Measurements from ENCODE around the gene UBE2J1. TPM values are rescaled to one million over a fixed set of nuclear protein-coding genes. Genes with fewer than 3 reads are reported as not detected.

The UBE2J1 gene
- total and polyA plus RNA-seq, 10 of the 15 experiments (the other 5 are each of a cell fraction or from before 2014, with no cell fraction given) = 48.7 to 131 (median 90.0) TPM

DNA sequence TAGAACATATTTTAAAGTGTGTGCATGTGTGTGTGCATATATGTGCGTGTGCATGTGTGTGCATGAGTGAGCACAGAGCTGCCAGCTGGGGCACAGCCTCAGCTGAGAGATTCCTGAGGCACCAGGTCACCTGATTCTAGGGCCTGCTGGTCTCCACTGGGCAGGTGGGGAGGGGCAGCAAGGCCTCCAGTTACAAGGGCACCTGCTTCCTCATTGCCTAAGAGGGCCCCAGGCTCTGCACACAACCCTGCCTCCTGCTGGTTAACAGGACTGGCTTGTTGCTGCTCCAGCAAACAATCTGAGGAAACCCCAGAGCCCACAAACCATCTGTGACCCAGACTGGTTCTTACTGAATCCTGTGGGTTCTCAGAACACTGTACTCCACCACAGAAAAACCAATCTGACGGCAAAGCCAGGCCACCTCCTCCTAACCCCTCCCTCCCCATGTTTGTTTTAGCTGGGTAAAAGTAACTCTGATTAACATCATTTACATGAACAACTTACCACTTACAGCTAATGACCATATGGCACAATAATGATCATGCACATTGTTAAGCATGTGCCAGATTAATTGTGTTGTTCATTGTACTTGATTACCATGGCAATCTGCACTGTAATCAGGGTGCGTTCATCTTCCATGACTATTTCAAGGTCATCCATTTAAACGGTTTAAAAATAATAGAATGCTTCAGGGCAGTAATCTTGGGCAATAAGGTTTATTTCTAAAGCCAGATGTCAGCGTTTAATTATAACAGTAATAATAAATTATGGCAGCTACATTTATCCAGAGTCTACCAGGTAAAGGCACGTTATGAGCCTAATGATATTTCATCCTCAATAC is 23.1 kb upstream of the UBE2J1 start (continued):
- TF ChIP-seq, protein P1, sequence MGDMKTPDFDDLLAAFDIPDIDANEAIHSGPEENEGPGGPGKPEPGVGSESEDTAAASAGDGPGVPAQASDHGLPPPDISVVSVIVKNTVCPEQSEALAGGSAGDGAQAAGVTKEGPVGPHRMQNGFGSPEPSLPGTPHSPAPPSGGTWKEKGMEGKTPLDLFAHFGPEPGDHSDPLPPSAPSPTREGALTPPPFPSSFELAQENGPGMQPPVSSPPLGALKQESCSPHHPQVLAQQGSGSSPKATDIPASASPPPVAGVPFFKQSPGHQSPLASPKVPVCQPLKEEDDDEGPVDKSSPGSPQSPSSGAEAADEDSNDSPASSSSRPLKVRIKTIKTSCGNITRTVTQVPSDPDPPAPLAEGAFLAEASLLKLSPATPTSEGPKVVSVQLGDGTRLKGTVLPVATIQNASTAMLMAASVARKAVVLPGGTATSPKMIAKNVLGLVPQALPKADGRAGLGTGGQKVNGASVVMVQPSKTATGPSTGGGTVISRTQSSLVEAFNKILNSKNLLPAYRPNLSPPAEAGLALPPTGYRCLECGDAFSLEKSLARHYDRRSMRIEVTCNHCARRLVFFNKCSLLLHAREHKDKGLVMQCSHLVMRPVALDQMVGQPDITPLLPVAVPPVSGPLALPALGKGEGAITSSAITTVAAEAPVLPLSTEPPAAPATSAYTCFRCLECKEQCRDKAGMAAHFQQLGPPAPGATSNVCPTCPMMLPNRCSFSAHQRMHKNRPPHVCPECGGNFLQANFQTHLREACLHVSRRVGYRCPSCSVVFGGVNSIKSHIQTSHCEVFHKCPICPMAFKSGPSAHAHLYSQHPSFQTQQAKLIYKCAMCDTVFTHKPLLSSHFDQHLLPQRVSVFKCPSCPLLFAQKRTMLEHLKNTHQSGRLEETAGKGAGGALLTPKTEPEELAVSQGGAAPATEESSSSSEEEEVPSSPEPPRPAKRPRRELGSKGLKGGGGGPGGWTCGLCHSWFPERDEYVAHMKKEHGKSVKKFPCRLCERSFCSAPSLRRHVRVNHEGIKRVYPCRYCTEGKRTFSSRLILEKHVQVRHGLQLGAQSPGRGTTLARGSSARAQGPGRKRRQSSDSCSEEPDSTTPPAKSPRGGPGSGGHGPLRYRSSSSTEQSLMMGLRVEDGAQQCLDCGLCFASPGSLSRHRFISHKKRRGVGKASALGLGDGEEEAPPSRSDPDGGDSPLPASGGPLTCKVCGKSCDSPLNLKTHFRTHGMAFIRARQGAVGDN (IDR thresholded peaks at IDR 0.05) = no peak
- no peak; the same call in 1 of the 2 replicates for TF ChIP-seq SPI1 (IDR thresholded peaks at IDR 0.05; ENCODE audit: borderline replicate concordance, insufficient read depth, low read depth, low read length)
- TF ChIP-seq MXI1 (IDR thresholded peaks at IDR 0.05; ENCODE audit: low read depth, low read length) = no peak
- no peak for TF ChIP-seq ZNF24 (IDR thresholded peaks at IDR 0.05)
- TF ChIP-seq, protein P2, sequence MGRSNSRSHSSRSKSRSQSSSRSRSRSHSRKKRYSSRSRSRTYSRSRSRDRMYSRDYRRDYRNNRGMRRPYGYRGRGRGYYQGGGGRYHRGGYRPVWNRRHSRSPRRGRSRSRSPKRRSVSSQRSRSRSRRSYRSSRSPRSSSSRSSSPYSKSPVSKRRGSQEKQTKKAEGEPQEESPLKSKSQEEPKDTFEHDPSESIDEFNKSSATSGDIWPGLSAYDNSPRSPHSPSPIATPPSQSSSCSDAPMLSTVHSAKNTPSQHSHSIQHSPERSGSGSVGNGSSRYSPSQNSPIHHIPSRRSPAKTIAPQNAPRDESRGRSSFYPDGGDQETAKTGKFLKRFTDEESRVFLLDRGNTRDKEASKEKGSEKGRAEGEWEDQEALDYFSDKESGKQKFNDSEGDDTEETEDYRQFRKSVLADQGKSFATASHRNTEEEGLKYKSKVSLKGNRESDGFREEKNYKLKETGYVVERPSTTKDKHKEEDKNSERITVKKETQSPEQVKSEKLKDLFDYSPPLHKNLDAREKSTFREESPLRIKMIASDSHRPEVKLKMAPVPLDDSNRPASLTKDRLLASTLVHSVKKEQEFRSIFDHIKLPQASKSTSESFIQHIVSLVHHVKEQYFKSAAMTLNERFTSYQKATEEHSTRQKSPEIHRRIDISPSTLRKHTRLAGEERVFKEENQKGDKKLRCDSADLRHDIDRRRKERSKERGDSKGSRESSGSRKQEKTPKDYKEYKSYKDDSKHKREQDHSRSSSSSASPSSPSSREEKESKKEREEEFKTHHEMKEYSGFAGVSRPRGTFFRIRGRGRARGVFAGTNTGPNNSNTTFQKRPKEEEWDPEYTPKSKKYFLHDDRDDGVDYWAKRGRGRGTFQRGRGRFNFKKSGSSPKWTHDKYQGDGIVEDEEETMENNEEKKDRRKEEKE (IDR thresholded peaks at IDR 0.05) = no peak
- TF ChIP-seq, protein P3, sequence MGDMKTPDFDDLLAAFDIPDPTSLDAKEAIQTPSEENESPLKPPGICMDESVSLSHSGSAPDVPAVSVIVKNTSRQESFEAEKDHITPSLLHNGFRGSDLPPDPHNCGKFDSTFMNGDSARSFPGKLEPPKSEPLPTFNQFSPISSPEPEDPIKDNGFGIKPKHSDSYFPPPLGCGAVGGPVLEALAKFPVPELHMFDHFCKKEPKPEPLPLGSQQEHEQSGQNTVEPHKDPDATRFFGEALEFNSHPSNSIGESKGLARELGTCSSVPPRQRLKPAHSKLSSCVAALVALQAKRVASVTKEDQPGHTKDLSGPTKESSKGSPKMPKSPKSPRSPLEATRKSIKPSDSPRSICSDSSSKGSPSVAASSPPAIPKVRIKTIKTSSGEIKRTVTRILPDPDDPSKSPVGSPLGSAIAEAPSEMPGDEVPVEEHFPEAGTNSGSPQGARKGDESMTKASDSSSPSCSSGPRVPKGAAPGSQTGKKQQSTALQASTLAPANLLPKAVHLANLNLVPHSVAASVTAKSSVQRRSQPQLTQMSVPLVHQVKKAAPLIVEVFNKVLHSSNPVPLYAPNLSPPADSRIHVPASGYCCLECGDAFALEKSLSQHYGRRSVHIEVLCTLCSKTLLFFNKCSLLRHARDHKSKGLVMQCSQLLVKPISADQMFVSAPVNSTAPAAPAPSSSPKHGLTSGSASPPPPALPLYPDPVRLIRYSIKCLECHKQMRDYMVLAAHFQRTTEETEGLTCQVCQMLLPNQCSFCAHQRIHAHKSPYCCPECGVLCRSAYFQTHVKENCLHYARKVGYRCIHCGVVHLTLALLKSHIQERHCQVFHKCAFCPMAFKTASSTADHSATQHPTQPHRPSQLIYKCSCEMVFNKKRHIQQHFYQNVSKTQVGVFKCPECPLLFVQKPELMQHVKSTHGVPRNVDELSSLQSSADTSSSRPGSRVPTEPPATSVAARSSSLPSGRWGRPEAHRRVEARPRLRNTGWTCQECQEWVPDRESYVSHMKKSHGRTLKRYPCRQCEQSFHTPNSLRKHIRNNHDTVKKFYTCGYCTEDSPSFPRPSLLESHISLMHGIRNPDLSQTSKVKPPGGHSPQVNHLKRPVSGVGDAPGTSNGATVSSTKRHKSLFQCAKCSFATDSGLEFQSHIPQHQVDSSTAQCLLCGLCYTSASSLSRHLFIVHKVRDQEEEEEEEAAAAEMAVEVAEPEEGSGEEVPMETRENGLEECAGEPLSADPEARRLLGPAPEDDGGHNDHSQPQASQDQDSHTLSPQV (IDR thresholded peaks at IDR 0.05) = no peak
- TF ChIP-seq, protein P4, sequence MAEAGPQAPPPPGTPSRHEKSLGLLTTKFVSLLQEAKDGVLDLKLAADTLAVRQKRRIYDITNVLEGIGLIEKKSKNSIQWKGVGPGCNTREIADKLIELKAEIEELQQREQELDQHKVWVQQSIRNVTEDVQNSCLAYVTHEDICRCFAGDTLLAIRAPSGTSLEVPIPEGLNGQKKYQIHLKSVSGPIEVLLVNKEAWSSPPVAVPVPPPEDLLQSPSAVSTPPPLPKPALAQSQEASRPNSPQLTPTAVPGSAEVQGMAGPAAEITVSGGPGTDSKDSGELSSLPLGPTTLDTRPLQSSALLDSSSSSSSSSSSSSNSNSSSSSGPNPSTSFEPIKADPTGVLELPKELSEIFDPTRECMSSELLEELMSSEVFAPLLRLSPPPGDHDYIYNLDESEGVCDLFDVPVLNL (IDR thresholded peaks at IDR 0.05; ENCODE audit: low read depth, low read length) = no peak
- TF ChIP-seq, protein P5, sequence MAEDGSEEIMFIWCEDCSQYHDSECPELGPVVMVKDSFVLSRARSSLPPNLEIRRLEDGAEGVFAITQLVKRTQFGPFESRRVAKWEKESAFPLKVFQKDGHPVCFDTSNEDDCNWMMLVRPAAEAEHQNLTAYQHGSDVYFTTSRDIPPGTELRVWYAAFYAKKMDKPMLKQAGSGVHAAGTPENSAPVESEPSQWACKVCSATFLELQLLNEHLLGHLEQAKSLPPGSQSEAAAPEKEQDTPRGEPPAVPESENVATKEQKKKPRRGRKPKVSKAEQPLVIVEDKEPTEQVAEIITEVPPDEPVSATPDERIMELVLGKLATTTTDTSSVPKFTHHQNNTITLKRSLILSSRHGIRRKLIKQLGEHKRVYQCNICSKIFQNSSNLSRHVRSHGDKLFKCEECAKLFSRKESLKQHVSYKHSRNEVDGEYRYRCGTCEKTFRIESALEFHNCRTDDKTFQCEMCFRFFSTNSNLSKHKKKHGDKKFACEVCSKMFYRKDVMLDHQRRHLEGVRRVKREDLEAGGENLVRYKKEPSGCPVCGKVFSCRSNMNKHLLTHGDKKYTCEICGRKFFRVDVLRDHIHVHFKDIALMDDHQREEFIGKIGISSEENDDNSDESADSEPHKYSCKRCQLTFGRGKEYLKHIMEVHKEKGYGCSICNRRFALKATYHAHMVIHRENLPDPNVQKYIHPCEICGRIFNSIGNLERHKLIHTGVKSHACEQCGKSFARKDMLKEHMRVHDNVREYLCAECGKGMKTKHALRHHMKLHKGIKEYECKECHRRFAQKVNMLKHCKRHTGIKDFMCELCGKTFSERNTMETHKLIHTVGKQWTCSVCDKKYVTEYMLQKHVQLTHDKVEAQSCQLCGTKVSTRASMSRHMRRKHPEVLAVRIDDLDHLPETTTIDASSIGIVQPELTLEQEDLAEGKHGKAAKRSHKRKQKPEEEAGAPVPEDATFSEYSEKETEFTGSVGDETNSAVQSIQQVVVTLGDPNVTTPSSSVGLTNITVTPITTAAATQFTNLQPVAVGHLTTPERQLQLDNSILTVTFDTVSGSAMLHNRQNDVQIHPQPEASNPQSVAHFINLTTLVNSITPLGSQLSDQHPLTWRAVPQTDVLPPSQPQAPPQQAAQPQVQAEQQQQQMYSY (CRISPR knock-in tag; IDR thresholded peaks at IDR 0.05) = no peak
- no peak for TF ChIP-seq JUND (IDR thresholded peaks at IDR 0.05; ENCODE audit: low read depth, low read length)
- no peak for TF ChIP-seq EGR1 (IDR thresholded peaks at IDR 0.05; ENCODE audit: borderline replicate concordance in 1 of 2, low read depth in 2 of 2, low read length in 2 of 2)
- no peak for TF ChIP-seq RAD51 (IDR thresholded peaks at IDR 0.05)
